Measurements from ENCODE around the gene ARL14. TPM values are rescaled to one million over a fixed set of nuclear protein-coding genes. Genes with fewer than 3 reads are reported as not detected.

Gene ARL14
- total RNA-seq = not detected in 2 replicates
- not detected in 2 replicates for polyA plus RNA-seq
- 0.05 and 0.13 TPM in 2 replicates for polyA plus RNA-seq (2011; cell fraction: cytosol; rRNA removed)
- polyA plus RNA-seq (2011; cell fraction: nucleus; rRNA removed) = 0.14 and 0.16 TPM in 2 replicates
- not detected in 2 replicates for polyA plus RNA-seq (2012)
- not detected in 2 replicates for polyA minus RNA-seq
- not detected for polyA minus RNA-seq (2011; cell fraction: cytosol; rRNA and poly(A)+ RNA removed)
- polyA minus RNA-seq (2011; cell fraction: nucleus; rRNA and poly(A)+ RNA removed) = not detected in 2 replicates
- Bru-seq, nascent RNA = not detected
- percentile 22 among the genes with signal in this experiment for BruChase-seq, experiment 1, labeled RNA remaining after a 6-hour chase
- percentile 22 among the genes with signal in this experiment for BruChase-seq, experiment 2, labeled RNA remaining after a 2-hour chase
- long read RNA-seq = 0 reads

DNA sequence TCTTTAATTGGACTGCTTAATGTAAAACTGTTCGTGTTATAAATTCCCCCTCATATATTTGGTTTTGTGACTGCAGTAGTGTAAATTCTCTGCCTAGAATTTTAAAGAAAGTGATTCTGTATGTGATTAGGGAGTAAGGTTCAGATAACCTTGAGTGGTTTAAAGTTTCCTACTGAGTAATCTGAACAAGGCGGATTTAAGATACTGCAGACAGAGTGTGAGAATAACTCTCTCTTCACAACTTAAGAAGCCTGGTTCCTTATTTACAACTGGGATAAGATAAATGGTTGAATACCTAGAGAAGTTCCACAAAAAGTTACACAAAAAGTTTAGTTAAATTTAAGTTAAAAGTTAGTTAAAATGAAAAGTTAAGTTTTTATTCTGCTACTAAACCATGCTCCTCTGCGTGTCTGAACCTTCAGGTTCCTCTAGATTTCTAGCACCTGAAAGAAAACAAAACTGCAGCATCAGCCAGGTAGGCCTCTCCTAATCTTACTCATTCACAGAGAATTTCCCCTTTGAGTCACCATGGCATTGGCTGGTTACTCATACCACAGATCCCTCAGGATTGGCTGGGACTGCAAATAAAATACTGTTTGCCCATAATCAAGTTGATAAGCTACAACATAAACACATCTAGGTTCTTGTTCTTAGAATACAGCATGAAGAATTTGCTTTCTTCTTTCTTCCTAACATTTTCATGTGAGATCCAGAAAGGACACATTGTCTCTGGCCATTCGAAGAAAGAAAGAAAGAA is at the start of gene ARL14:
ARL14 (plus strand) TSS at position 614 of the 757 bp plus-strand sequence. CDS start 187 bp downstream, outside the sequence.
- Histone ChIP-seq H3K4me3 (replicated peaks in 1 of 3; ENCODE audit: insufficient read depth in 1 of 3, low read depth in 1 of 3, low read length in 3 of 3) (no peak within 1 kb of the TSS), H3K79me2 (ENCODE audit: control insufficient read depth, insufficient read depth, low read length) (no peaks in the 10 kb centered on the region), H4K20me1 (replicated peaks; ENCODE audit: control insufficient read depth, extremely low read depth, insufficient read depth, low read length) (no peaks in the 10 kb centered on the region), H3K4me1 (ENCODE audit: control insufficient read depth, extremely low read depth, insufficient read depth, low read length) (peaks cover 19% of the 10 kb centered on the region), H3K9me3 (replicated peaks; ENCODE audit: control insufficient read depth, insufficient read depth, low read length) (no peaks in the 10 kb centered on the region), H3K27ac (ENCODE audit: insufficient read depth, low read depth, low read length) (peak within 1 kb of the TSS; percentile 50), H3K27me3 (ENCODE audit: control insufficient read depth in 2 of 2, insufficient read depth in 2 of 2, low read length in 2 of 2) (no peaks in the 10 kb centered on the region), H3K4me2 (ENCODE audit: insufficient read depth, low read length) (peak within 1 kb of the TSS; percentile 60), H3K9ac (replicated peaks; ENCODE audit: extremely low read depth, insufficient read depth, low read length) (no peak within 1 kb of the TSS), H3K36me3 (ENCODE audit: control insufficient read depth in 2 of 2, extremely low read depth in 1 of 2, insufficient read depth in 2 of 2, low read length in 2 of 2) (no peaks in the 10 kb centered on the region), H3K9me1 (replicated peaks; ENCODE audit: control insufficient read depth, extremely low read depth, insufficient read depth, low read length) (no peaks in the 10 kb centered on the region), H2AFZ (ENCODE audit: low read depth, low read length) (peak within 1 kb of the TSS; percentile 70)
- FAIRE-seq (peak; percentile 21), DNase-seq (ENCODE audit: low read depth, low spot score) (peak; percentile 60)
- BruUV-seq (replicated peaks) = no TSS peak
- ChIA-PET CTCF (interaction anchor here (1.0 to 1.2 kb wide), 3 partner anchors 9 to 14 kb away, joined by 3 to 6 read pairs (median 4); no protein-coding TSS in a partner anchor), POLR2A (no interaction called here)
- TF ChIP-seq FOS (IDR thresholded peaks at IDR 0.05; ENCODE audit: borderline replicate concordance, insufficient read depth, low read length) (peak; percentile 95), POLR2A (IDR thresholded peaks at IDR 0.05; ENCODE audit: low read depth, low read length) (no peak), GATA2 (IDR thresholded peaks at IDR 0.05; ENCODE audit: insufficient read depth, insufficient read length, low read depth, low read length) (peak; percentile 22), JUN (IDR thresholded peaks at IDR 0.05; ENCODE audit: borderline replicate concordance, insufficient read depth, insufficient read length, low read depth) (peak; percentile 68)
- intact Hi-C loops (cut with micrococcal nuclease) (loop anchor here (2.0 kb wide), 1 partner anchor 110 kb away; no protein-coding TSS in a partner anchor), dilution Hi-C loops (cut with MboI; ENCODE audit: extremely low pct_ligation_motif_present, low sequenced_read_pairs) (no loop called here)

GRCh38 chr3:160629491-160629890 is 47.5 kb upstream of the ARL14 start:
- H3K27me3 ChIP-seq (ENCODE audit: control insufficient read depth in 2 of 2, insufficient read depth in 2 of 2, low read length in 2 of 2) = peaks cover 0 to 2% of the 10 kb centered on the region in 2 experiments
- POLR2A ChIA-PET = no interaction called here
- H3K9me1 ChIP-seq (replicated peaks; ENCODE audit: control insufficient read depth, extremely low read depth, insufficient read depth, low read length) = no peaks in the 10 kb centered on the region
- no peak overlapping the region for H2AFZ ChIP-seq (ENCODE audit: low read depth, low read length)
- no peak overlapping the region for H3K4me2 ChIP-seq (ENCODE audit: insufficient read depth, low read length)
- no peak overlapping the region for H3K9ac ChIP-seq (replicated peaks; ENCODE audit: extremely low read depth, insufficient read depth, low read length)
- DNase-seq (ENCODE audit: low read depth, low spot score) (no peak), FAIRE-seq (no peak)
- no peaks in the 10 kb centered on the region for H3K36me3 ChIP-seq (ENCODE audit: control insufficient read depth in 2 of 2, extremely low read depth in 1 of 2, insufficient read depth in 2 of 2, low read length in 2 of 2)
- CTCF ChIA-PET = no interaction called here
- dilution Hi-C loops (cut with MboI; ENCODE audit: extremely low pct_ligation_motif_present, low sequenced_read_pairs) = no loop called here
- H3K79me2 ChIP-seq (ENCODE audit: control insufficient read depth, insufficient read depth, low read length) = no peaks in the 10 kb centered on the region
- no peak for TF ChIP-seq CTCF (IDR thresholded peaks at IDR 0.05; ENCODE audit: extremely low read depth in 1 of 2, insufficient read depth in 1 of 2, low read depth in 1 of 2, low read length in 2 of 2)
- no peak for TF ChIP-seq FOS (IDR thresholded peaks at IDR 0.05; ENCODE audit: borderline replicate concordance, insufficient read depth, low read length)
- no peak for TF ChIP-seq EZH2 (IDR thresholded peaks at IDR 0.05; ENCODE audit: borderline replicate concordance, low read depth, low read length, severe bottlenecking)
- no peak for TF ChIP-seq JUN (IDR thresholded peaks at IDR 0.05; ENCODE audit: borderline replicate concordance, insufficient read depth, insufficient read length, low read depth)
- TF ChIP-seq POLR2AphosphoS5 (IDR thresholded peaks at IDR 0.05; ENCODE audit: insufficient read depth, low read depth, low read length) = no peak
- TF ChIP-seq MYC (IDR thresholded peaks at IDR 0.05; ENCODE audit: low read depth, low read length) = no peak
- TF ChIP-seq MAX (IDR thresholded peaks at IDR 0.05; ENCODE audit: insufficient read depth, insufficient read length) = no peak
- no peak for TF ChIP-seq GATA2 (IDR thresholded peaks at IDR 0.05; ENCODE audit: insufficient read depth, insufficient read length, low read depth, low read length)
- no peak for TF ChIP-seq POLR2A (IDR thresholded peaks at IDR 0.05; ENCODE audit: low read depth, low read length)
- no peaks in the 10 kb centered on the region for H3K4me1 ChIP-seq (ENCODE audit: control insufficient read depth, extremely low read depth, insufficient read depth, low read length)
- no peaks in the 10 kb centered on the region for H4K20me1 ChIP-seq (replicated peaks; ENCODE audit: control insufficient read depth, extremely low read depth, insufficient read depth, low read length)
- intact Hi-C loops (cut with micrococcal nuclease) = no loop called here
- no peaks in the 10 kb centered on the region for H3K9me3 ChIP-seq (replicated peaks; ENCODE audit: control insufficient read depth, insufficient read depth, low read length)
- no TSS peak for BruUV-seq (replicated peaks)
- no peak overlapping the region for H3K27ac ChIP-seq (ENCODE audit: insufficient read depth, low read depth, low read length)
- H3K4me3 ChIP-seq (replicated peaks in 1 of 3; ENCODE audit: insufficient read depth in 1 of 3, low read depth in 1 of 3, low read length in 3 of 3) = no peak overlapping the region
